DMS153 treated with DMSO at 0.1 percent for 48 hours (cell line): ENCODE data around the gene FASLG.
"Not testable (repeated sequence)": the region's sequence is repeated elsewhere in the genome, so short reads cannot be mapped to it uniquely, and the experiment has no call there.

Experiments used
- DNase-seq: peaks from one replicate; lab custom pipeline; 2025; ENCODE audit not compliant: unreplicated experiment; lab: John Stamatoyannopoulos, UW

Gene FASLG, protein sequence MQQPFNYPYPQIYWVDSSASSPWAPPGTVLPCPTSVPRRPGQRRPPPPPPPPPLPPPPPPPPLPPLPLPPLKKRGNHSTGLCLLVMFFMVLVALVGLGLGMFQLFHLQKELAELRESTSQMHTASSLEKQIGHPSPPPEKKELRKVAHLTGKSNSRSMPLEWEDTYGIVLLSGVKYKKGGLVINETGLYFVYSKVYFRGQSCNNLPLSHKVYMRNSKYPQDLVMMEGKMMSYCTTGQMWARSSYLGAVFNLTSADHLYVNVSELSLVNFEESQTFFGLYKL

GRCh38 chr1:172658871-172659453 is at the start of gene FASLG:
Gene FASLG (plus strand): TSS chr1:172659103. CDS start chr1:172659202, 99 bp downstream.
- DNase-seq: no peak

DNA sequence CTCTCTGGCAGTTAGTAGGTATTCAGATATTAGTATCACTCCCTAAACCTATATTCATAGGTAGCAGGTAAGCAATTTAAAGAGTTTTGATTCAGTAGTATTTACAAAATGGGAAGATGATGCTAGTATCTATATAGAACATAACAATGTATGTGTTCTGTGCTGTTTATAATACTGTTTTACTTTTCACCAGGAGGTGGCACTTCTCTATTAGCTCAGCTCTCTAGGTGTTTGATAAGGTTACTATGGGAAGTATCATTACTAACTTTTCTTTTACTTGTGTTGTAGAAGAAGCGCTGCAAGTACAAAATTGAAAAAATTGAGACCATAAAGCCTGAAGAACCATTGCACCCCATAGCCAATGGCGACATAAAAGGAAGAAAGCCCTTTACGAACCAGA is 49.4 kb upstream of the FASLG start:
- DNase-seq: peak; percentile 39

GRCh38 chr1:172612478-172612877 is 46.4 kb upstream of the FASLG start:
- no peak for DNase-seq

DNA sequence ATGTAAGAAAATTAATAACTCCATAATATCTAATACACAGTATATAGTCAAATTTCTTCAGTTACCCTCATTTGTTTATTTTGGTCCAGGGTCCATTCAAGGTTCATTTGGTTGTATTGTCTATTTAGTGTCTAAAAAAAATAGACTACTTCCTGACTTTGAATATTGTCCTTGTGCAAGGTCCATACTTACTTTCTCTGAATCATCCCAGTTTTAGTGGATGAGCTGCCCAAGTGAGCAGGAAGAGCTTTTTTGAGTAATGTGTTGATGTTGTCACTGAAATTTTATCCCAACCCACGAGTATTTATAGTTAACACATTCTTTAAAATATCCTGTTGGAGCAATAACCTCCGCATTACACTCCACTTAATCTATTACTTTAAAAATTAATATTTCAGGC is 45.6 kb upstream of the FASLG start:
- DNase-seq: no peak

GRCh38 chr1:172616195-172616594 is 42.7 kb upstream of the FASLG start:
- DNase-seq: no peak

GRCh38 chr1:172616636-172617035 is 42.3 kb upstream of the FASLG start:
- DNase-seq: no peak

DNA sequence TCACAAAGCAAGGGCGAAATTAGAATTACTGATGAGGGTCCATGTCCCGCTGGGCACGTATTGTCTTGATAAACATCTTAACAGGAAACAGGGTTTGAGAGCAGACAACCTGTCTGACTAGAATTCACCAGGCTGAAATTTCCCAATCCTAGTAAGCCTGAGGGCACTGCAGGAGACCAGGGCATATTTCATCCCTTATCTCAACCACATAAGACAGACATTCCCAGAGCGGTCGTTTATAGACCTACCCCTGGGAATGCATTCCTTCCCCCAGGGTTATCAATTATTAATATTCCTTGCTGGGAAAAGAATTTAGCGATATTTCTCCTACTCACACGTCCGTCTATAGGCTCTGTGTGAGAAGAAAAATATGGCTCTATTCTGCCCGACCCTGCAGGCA is 38.3 kb upstream of the FASLG start:
- DNase-seq: not testable (repeated sequence)

- DNase-seq: no peak
These were observed 36.4 kb upstream of the FASLG start for GRCh38 chr1:172622541-172622940.

GRCh38 chr1:172623748-172624147 is 35.2 kb upstream of the FASLG start:
- DNase-seq: no peak

DNA sequence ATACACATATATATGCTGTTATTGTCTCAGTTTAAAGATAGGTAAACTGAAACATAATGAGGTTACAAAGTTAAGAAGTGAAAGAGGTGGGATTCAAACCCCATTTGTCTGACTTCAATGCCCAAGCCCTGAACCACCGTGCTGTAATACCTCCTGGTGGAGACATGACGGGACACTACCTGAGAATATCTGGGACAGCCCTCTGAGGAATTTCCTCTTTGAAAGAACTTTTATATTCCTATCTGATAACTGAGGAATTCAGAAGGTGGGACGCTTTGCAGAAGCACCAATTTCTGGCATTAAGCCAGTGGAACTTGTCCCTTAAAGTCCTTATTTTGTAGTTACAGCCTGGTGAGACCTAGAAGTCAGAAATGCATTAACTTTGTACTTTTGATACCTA is 32.1 kb upstream of the FASLG start:
- DNase-seq: no peak

DNA sequence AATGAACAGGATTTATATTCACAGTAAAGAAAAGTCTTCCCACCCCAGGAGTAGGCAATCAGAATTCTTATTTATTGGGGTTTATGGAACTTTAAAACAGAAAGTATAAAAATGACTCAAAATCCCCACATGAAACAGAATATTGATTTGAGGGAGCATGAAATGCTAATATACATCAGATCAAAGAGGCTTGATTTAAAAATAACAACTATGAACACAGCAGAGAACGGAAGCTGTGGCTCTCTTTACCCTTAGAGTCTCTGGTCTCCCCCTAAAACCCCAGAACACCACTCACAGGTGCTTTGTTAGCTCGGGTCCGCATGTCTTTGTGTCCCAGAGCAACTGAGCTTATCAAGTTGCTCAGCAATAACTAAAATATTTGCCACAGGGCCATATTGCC is 31.2 kb upstream of the FASLG start:
- DNase-seq: no peak

DNA sequence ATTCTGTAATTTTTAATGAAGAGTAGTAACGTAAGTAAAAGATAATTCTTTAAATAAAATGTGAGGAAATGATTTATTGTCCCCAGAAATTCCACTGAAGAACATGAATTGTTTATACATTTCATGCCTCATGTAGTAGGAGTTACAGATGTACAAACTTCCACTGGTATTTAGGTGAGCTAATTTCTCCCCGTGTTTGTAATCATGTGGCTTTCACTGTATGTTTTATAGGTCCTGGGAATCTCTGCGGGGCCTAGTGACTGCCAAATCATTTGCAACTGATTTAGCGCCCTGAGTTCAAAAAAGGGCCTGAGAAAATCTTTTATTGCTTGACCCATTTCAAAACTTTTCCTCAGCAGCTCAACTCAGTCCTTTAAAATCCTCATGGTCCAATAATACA is 30.5 kb upstream of the FASLG start:
- DNase-seq: no peak

GRCh38 chr1:172629170-172629569 is 29.7 kb upstream of the FASLG start:
- no peak for DNase-seq

- no peak for DNase-seq
These were observed 29.3 kb upstream of the FASLG start for GRCh38 chr1:172629638-172630037.

- no peak for DNase-seq
These were observed 28.7 kb upstream of the FASLG start for GRCh38 chr1:172630056-172630818.

GRCh38 chr1:172630868-172631267 is 28.0 kb upstream of the FASLG start:
- DNase-seq: no peak

- DNase-seq: no peak
These were observed 21.4 kb upstream of the FASLG start for GRCh38 chr1:172637522-172637921.

DNA sequence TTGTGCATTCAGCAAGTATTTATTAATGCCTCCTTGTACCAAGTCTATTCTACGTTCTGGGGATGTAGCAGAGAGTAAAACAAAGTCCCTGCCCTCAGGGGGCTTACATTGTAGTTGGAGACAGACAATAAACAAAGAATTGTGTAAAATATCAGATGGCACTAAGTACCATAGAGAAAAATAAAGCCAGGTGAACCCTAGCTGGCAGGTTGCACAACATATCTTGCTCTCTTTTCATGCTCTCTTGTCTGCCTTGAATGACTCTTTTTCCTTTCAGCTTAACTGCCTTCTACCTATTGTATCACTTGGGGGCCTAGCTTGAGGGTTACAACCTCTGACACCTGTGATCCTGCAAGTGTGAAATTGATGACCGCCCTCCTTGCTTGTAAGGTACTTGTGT is 20.7 kb upstream of the FASLG start:
- DNase-seq: no peak

DNA sequence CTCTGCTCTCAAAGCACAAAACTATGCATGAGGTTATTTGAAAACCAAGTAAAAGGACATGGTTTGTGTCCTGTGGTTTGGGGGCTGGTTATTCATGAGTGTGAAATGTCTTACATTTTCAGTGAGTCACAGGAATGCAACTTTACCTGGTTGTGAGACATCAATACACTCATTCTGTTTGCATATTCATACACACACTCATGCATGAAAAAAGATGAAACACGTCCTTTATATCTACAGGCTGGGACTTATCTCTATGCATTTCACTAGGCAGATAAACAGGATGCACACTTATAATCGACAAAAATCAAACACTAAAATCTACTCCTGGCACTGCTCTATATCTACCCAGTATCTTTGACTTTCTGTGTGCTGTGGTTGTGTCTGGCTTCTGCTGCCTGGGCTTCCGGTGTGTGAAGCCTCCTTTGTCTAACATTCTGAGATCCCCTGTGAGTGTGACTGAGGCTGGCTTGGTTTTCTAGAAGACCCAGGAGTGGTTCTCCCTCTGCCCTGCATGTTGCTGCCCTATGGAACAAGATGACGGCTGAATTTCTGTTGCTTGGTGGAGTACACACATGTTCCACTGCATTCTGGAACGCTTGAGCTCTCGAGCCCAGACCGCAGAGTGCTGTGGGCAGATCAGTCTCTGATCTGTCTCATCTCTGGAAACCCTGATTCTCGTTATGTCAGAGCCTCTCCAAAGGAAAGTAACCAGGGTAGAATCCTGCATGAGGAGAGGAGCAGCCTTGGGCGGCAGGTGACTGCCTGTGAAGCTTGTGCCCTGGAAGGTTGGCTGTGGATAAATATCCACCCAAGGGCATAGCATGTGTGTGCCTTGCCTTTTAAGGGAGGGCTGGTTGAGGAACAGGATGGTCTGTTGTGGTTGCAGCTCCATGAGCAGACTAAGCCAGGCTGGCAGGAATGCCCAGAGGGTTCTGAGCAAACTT is 19.7 kb upstream of the FASLG start:
- no peak for DNase-seq

- no peak for DNase-seq
These were observed 18.8 kb upstream of the FASLG start for GRCh38 chr1:172640111-172640510.

DNA sequence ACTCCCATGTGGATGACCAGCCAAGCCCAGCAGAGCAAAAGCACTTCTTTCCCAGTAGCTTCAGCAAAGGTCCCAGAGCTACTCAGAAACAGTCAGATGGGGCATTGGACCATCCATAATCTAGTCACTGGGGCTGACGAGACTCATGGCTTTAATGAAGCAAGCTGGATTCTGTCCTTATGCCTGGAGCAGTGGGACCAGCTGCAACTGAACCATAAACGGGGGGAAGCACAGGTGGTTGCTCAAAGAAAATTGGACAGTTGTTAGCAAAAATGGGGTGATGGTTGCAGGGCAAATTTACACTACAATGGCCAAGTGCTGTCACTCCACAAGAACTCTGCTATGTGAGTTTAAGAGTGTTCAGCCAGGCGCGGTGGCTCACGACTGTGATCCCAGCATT is 17.4 kb upstream of the FASLG start:
- no peak for DNase-seq
